H1 (cell line): ENCODE results near the gene ABHD10. TPM values are rescaled to one million over a fixed set of nuclear protein-coding genes. Genes with fewer than 3 reads are reported as not detected.

ENCODE experiments used
- CTCF ChIA-PET: fragments of 300-600 bp; sonication (Branson Sonifier 250); formaldehyde crosslinking; loops from one replicate; lab custom pipeline; 2021; ENCODE audit not compliant: partially characterized antibody; lab: Charles Lee
- POLR2A ChIA-PET: fragments of 300-600 bp; sonication (Branson Sonifier 250); formaldehyde crosslinking; loops from one replicate; lab custom pipeline; 2021; ENCODE audit warnings: inconsistent platforms; ENCODE audit not compliant: partially characterized antibody; lab: Charles Lee
- DNase-seq, 2 experiments: peaks; one replicate each; pipeline versions ENCODE4 v3.0.0 to v3.0.0-alpha.2; 2010 to 2022; ENCODE audit warnings: low spot score in 2 of 2, low read depth in 1 of 2, mixed read lengths in 1 of 2
- FAIRE-seq: peaks from 2 replicates; lab custom pipeline; 2011; peaks lifted over from hg19 to GRCh38; lab: Jason Lieb, UNC
- H2AFZ ChIP-seq: 2 replicates; pipeline ENCODE4 v1.8.1; 2012; ENCODE audit warnings: low read length, inconsistent platforms
- H2AK5ac ChIP-seq: 2 replicates; pipeline ENCODE4 v1.6.1; 2013; ENCODE audit warnings: low read depth, low read length
- H2BK120ac ChIP-seq: replicated peaks from 2 replicates; pipeline ENCODE3; 2013; ENCODE audit warnings: low read depth, low read length, inconsistent platforms
- H2BK12ac ChIP-seq: 2 replicates; pipeline ENCODE4 v1.6.1; 2013; ENCODE audit warnings: low read depth, low read length
- H2BK15ac ChIP-seq: 2 replicates; pipeline ENCODE4 v1.6.1; 2013; ENCODE audit warnings: low read length
- H2BK20ac ChIP-seq: 2 replicates; pipeline ENCODE4 v1.6.1; 2013; ENCODE audit warnings: low read length
- H2BK5ac ChIP-seq: 2 replicates; pipeline ENCODE4 v1.6.1; 2013; ENCODE audit warnings: low read depth, low read length
- H3K14ac ChIP-seq: 2 replicates; pipeline ENCODE4 v1.6.1; 2013; ENCODE audit warnings: inconsistent platforms; ENCODE audit not compliant: insufficient read length
- H3K18ac ChIP-seq: 2 replicates; pipeline ENCODE4 v1.6.1; 2013; ENCODE audit warnings: low read length; ENCODE audit errors: extremely low read depth
- H3K23ac ChIP-seq: 2 replicates; pipeline ENCODE4 v1.6.1; 2013; ENCODE audit warnings: inconsistent platforms; ENCODE audit not compliant: insufficient read length
- H3K23me2 ChIP-seq: 2 replicates; pipeline ENCODE4 v1.6.1; 2013; ENCODE audit warnings: low read depth, low read length
- H3K27ac ChIP-seq: 2 replicates; pipeline ENCODE4 v1.6.1; 2011; ENCODE audit warnings: low read depth, low read length, inconsistent platforms
- H3K27me3 ChIP-seq, 4 experiments: replicated peaks in 1 of 4; 1 replicate in 1 of 4; 2 replicates in 3 of 4; pipeline versions ENCODE4 v1.6.1 to v1.8.1; 2011 to 2013; ENCODE audit warnings: low read length in 3 of 4, mild to moderate bottlenecking in 3 of 4, inconsistent platforms in 2 of 4, mixed read lengths in 2 of 4, moderate library complexity in 1 of 4; ENCODE audit not compliant: control insufficient read depth in 3 of 4, insufficient read depth in 3 of 4; ENCODE audit errors: extremely low read depth in 1 of 4
- H3K36me3 ChIP-seq, 4 experiments: 2 replicates each; pipeline versions ENCODE4 v1.6.1 to v1.8.1; 2011 to 2013; ENCODE audit warnings: mild to moderate bottlenecking in 4 of 4, low read length in 3 of 4, moderate library complexity in 2 of 4, control low read depth in 1 of 4, inconsistent platforms in 1 of 4; ENCODE audit not compliant: insufficient read depth in 4 of 4, control insufficient read depth in 2 of 4
- H3K4ac ChIP-seq: replicated peaks from 2 replicates; pipeline ENCODE3; 2013; ENCODE audit warnings: low read length, low read depth, mixed read lengths, inconsistent platforms; ENCODE audit not compliant: insufficient read length
- H3K4me1 ChIP-seq, 4 experiments: replicated peaks in 1 of 4; 1 replicate in 1 of 4; 2 replicates in 3 of 4; pipeline versions ENCODE4 v1.6.1 to v1.8.1; 2011 to 2013; ENCODE audit warnings: low read length in 3 of 4, inconsistent platforms in 2 of 4, mixed read lengths in 1 of 4; ENCODE audit not compliant: insufficient read depth in 4 of 4, control insufficient read depth in 3 of 4
- H3K4me2 ChIP-seq, 2 experiments: 2 replicates each; pipeline versions ENCODE4 v1.6.1 to v1.8.1; 2011 to 2013; ENCODE audit warnings: low read depth in 2 of 2, low read length in 2 of 2, control low read depth in 1 of 2, inconsistent platforms in 1 of 2, mild to moderate bottlenecking in 1 of 2; ENCODE audit not compliant: insufficient read depth in 1 of 2
- H3K4me3 ChIP-seq, 4 experiments: fragments of 200-600, 300-600 bp in 1 of 4; sonication (generic), shearing (Covaris generic), sonication (Bioruptor Twin) in 1 of 4; 2 replicates each; pipeline versions ENCODE4 v1.5.1 to v1.8.1; 2011 to 2016; ENCODE audit warnings: low read length in 4 of 4, low read depth in 3 of 4, control low read depth in 2 of 4, inconsistent platforms in 2 of 4, mild to moderate bottlenecking in 2 of 4, mixed read lengths in 1 of 4, moderate library complexity in 1 of 4; ENCODE audit not compliant: insufficient read depth in 2 of 4; ENCODE audit errors: extremely low read depth in 1 of 4
- H3K56ac ChIP-seq: replicated peaks from 2 replicates; pipeline ENCODE3; 2013; ENCODE audit warnings: low read depth, mild to moderate bottlenecking, mixed read lengths, low read length, inconsistent platforms; ENCODE audit not compliant: insufficient read length
- H3K79me1 ChIP-seq: 2 replicates; pipeline ENCODE4 v1.6.1; 2013; ENCODE audit warnings: low read depth, low read length, control low read depth
- H3K79me2 ChIP-seq, 2 experiments: 2 replicates each; pipeline versions ENCODE4 v1.6.1 to v1.8.1; 2012 to 2013; ENCODE audit warnings: low read length in 2 of 2, mild to moderate bottlenecking in 2 of 2, inconsistent platforms in 1 of 2; ENCODE audit not compliant: insufficient read depth in 2 of 2, control insufficient read depth in 1 of 2
- H3K9ac ChIP-seq, 4 experiments: replicated peaks in 1 of 4; 1 replicate in 1 of 4; 2 replicates in 3 of 4; pipeline versions ENCODE4 v1.6.1 to v1.8.1; 2011 to 2013; ENCODE audit warnings: low read depth in 3 of 4, low read length in 3 of 4, control low read depth in 2 of 4, mild to moderate bottlenecking in 2 of 4, moderate library complexity in 2 of 4, inconsistent platforms in 1 of 4; ENCODE audit errors: extremely low read depth in 1 of 4
- H3K9me3 ChIP-seq, 2 experiments: 2 replicates each; pipeline versions ENCODE4 v1.6.1 to v1.8.1; 2012 to 2013; ENCODE audit warnings: mild to moderate bottlenecking in 2 of 2, moderate library complexity in 2 of 2, control low read depth in 1 of 2, inconsistent platforms in 1 of 2, low read depth in 1 of 2, low read length in 1 of 2, mixed read lengths in 1 of 2; ENCODE audit not compliant: insufficient read depth in 2 of 2
- H4K20me1 ChIP-seq, 2 experiments: replicated peaks in 1 of 2; 2 replicates each; pipeline versions ENCODE3 to v1.8.1; 2011 to 2013; ENCODE audit warnings: inconsistent platforms in 2 of 2, low read length in 2 of 2, mild to moderate bottlenecking in 1 of 2; ENCODE audit not compliant: insufficient read depth in 2 of 2, control insufficient read depth in 1 of 2
- H4K5ac ChIP-seq: 2 replicates; pipeline ENCODE4 v1.6.1; 2013; ENCODE audit warnings: low read length, low read depth, mixed read lengths, inconsistent platforms; ENCODE audit not compliant: insufficient read length
- H4K8ac ChIP-seq: 2 replicates; pipeline ENCODE4 v1.8.0; 2013; ENCODE audit warnings: mild to moderate bottlenecking, moderate library complexity, low read length, inconsistent platforms; ENCODE audit not compliant: insufficient read depth; ENCODE audit errors: extremely low read depth
- H4K91ac ChIP-seq: replicated peaks from 2 replicates; pipeline ENCODE3; 2013; ENCODE audit warnings: low read length, mixed read lengths, inconsistent platforms; ENCODE audit not compliant: insufficient read length
- BACH1 ChIP-seq: IDR thresholded peaks from 2 replicates; pipeline ENCODE4 v1.6.1; 2012; ENCODE audit warnings: low read length, improper control_type of control experiment
- CHD1 ChIP-seq: IDR thresholded peaks from 2 replicates; pipeline ENCODE4 v1.6.1; 2012; ENCODE audit warnings: low read depth, low read length, improper control_type of control experiment
- EP300 ChIP-seq, 2 experiments: IDR thresholded peaks; 1 replicate in 1 of 2; 2 replicates in 1 of 2; pipeline ENCODE4 v1.6.1; 2011 to 2012; ENCODE audit warnings: low read depth in 2 of 2, low read length in 2 of 2, mild to moderate bottlenecking in 2 of 2, borderline replicate concordance in 1 of 2, inconsistent platforms in 1 of 2, moderate library complexity in 1 of 2
- EZH2 ChIP-seq: fragments of 200-600 bp; sonication (generic); IDR thresholded peaks from 2 replicates; pipeline ENCODE4 v1.7.1; 2012; ENCODE audit warnings: low read depth, mild to moderate bottlenecking, moderate library complexity, low read length, inconsistent platforms; ENCODE audit not compliant: severe bottlenecking
- POU5F1 ChIP-seq: IDR thresholded peaks from 2 replicates; pipeline ENCODE4 v1.6.1; 2011; ENCODE audit warnings: low read depth, mild to moderate bottlenecking, low read length, moderate library complexity
- WGBS, 2 experiments: shearing (Covaris generic) in 1 of 2; methylation state at CpG; one replicate each; pipeline versions ENCODE4 v1.1.6 to v1.1.7; 2013 to 2015; ENCODE audit warnings: low lambda C conversion rate in 2 of 2, mixed read lengths in 2 of 2, inconsistent platforms in 1 of 2, low coverage in 1 of 2, missing lambda C conversion rate in 1 of 2; ENCODE audit not compliant: insufficient replicate concordance in 2 of 2, insufficient coverage in 1 of 2, insufficient read length in 1 of 2; ENCODE audit errors: extremely low coverage in 1 of 2, missing lambda C conversion rate in 1 of 2; 5-methylcytosine and 5-hydroxymethylcytosine counted together
- polyA plus RNA-seq, 7 experiments: library from polyadenylated mRNA; depleted of rRNA in 3 of 7; stranded (reverse) in 5 of 7; unstranded in 2 of 7; fragments of >200 nt in 5 of 7; fragments of 200-250 nt in 2 of 7; gene quantifications; 1 replicate in 5 of 7; 2 replicates in 1 of 7; 4 replicates in 1 of 7; pipeline versions ENCODE4 v1.2.1 to v1.2.3, GENCODE V29; 2011 to 2013; ENCODE audit warnings: missing spikeins in 2 of 7, mixed read lengths in 2 of 7
- total RNA-seq: library from RNA; stranded (reverse); fragmentation: NEBNext Ultra II Directional; extraction: Animal tissue kit (Norgen Biotek cat#: 25700); gene quantifications from 2 replicates; pipeline ENCODE4 v1.2.1, GENCODE V29; 2021
- TF ChIP-seq, protein P1 (sequence below): IDR thresholded peaks from 2 replicates; pipeline ENCODE4 v1.6.1; 2011; ENCODE audit warnings: low read depth, mild to moderate bottlenecking, low read length; ENCODE audit not compliant: insufficient read depth

The ABHD10 gene
- total and polyA plus RNA-seq, 2 of the 8 experiments (the other 6 are each of a cell fraction or from before 2014, with no cell fraction given): 10.9 to 24.6 TPM

DNA sequence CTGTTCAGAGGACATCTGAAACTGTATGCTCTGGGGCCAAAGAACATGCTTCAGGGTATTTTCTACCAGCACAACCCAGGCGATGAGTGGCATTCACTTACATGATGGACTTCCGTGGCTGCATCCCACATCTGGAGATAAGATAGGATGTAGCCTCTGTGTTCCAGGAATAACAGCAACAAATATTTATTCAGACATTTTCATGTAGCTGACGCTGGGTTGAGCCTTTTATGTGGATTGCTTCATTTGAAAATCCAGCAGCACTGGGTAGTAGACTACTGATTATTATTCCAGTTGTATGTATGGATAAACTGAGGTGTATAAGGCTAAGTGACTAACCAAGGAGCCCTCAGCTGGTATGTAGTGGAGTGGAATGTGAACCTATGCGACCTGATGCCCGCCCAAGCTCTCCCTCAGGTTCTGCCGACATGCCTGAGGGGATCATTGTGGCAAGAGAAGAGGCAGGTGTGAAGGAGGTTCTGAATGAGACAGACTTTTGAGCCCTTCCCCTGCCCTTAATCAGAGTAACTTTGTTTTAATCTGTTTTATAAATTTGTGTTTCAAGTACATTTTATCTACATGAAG lies 25.9 kb upstream of the ABHD10 start:
- POLR2A ChIA-PET: interaction anchor here (0.7 kb wide), 1 partner anchor 235 kb away, joined by 3 read pairs; no protein-coding TSS in a partner anchor
- H3K18ac ChIP-seq: no peak overlapping the region
- no peaks in the 10 kb centered on the region for H3K79me1 ChIP-seq
- WGBS, 2 experiments: 88% methylated on average over 6 of the region's 6 CpGs; no CpG with 5 or more reads in 1 of the 2 experiments
- H2BK20ac ChIP-seq: no peak overlapping the region
- no peak overlapping the region for H2AK5ac ChIP-seq
- H2BK5ac ChIP-seq: no peak overlapping the region
- H2AFZ ChIP-seq: no peak overlapping the region
- H3K23ac ChIP-seq: no peak overlapping the region
- no peaks in the 10 kb centered on the region for H3K23me2 ChIP-seq
- no peak overlapping the region for H2BK120ac ChIP-seq
- no peaks in the 10 kb centered on the region for H3K9me3 ChIP-seq
- H2BK15ac ChIP-seq: no peak overlapping the region
- H4K8ac ChIP-seq: no peak overlapping the region
- H3K36me3 ChIP-seq: no peaks in the 10 kb centered on the region
- peaks cover 0 to 9% (median 5%) of the 10 kb centered on the region in 4 experiments; a peak in 5 of 7 replicates for H3K27me3 ChIP-seq
- H3K4me1 ChIP-seq: peaks cover 0 to 15% (median 9%) of the 10 kb centered on the region in 4 experiments; a peak in 4 of 7 replicates
- no peak overlapping the region for H4K91ac ChIP-seq
- H3K14ac ChIP-seq: no peak overlapping the region
- H4K20me1 ChIP-seq: no peaks in the 10 kb centered on the region
- H3K4me3 ChIP-seq: no peak overlapping the region
- no peak for DNase-seq
- no peak overlapping the region for H3K4ac ChIP-seq
- no peaks in the 10 kb centered on the region for H3K79me2 ChIP-seq
- no peak for FAIRE-seq
- TF ChIP-seq EP300 (IDR thresholded peaks at IDR 0.05; ENCODE audit: borderline replicate concordance in 1 of 2, low read depth in 2 of 2, low read length in 2 of 2): no peak
- TF ChIP-seq, protein P1, sequence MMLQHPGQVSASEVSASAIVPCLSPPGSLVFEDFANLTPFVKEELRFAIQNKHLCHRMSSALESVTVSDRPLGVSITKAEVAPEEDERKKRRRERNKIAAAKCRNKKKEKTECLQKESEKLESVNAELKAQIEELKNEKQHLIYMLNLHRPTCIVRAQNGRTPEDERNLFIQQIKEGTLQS: no peak
- TF ChIP-seq CHD1: no peak
- TF ChIP-seq POU5F1: no peak
- TF ChIP-seq EZH2: no peak
- no peak for TF ChIP-seq BACH1
- TF ChIP-seq, all 59 proteins: peak for 0
- Histone ChIP-seq H3K56ac (no peak overlapping the region), H4K5ac (no peak overlapping the region), H2BK12ac (no peak overlapping the region), H3K9ac (no peak overlapping the region), H3K27ac (no peak overlapping the region), H3K4me2 (no peak overlapping the region)
- CTCF ChIA-PET: interaction anchor here (0.7 to 2.2 kb wide), 6 partner anchors 16 to 236 kb away, joined by 3 to 6 read pairs (median 4); partner anchors contain the start of gene ABHD10
